IPS-20b (cell line): Measurements from ENCODE around the gene PCDHGA4.
"Not testable (repeated sequence)": the region's sequence is repeated elsewhere in the genome, so short reads cannot be mapped to it uniquely, and the experiment has no call there.

ENCODE experiments used
- H3K27ac ChIP-seq: one replicate; pipeline ENCODE4 v1.5.1; 2013; ENCODE audit warnings: low read length
- H3K27me3 ChIP-seq: 2 replicates; pipeline ENCODE4 v1.6.1; 2013; ENCODE audit warnings: mild to moderate bottlenecking, low read length, inconsistent platforms; ENCODE audit not compliant: insufficient read depth
- H3K36me3 ChIP-seq: 2 replicates; pipeline ENCODE4 v1.6.1; 2013; ENCODE audit warnings: low read depth, mild to moderate bottlenecking, inconsistent platforms, low read length, moderate library complexity; ENCODE audit not compliant: insufficient read depth
- H3K4me1 ChIP-seq: 2 replicates; pipeline ENCODE4 v1.6.1; 2013; ENCODE audit warnings: mild to moderate bottlenecking, control low read depth, inconsistent platforms, low read length, moderate library complexity; ENCODE audit not compliant: insufficient read depth
- H3K4me3 ChIP-seq: 2 replicates; pipeline ENCODE4 v1.5.1; 2013; ENCODE audit warnings: mild to moderate bottlenecking, low read length, inconsistent platforms
- H3K9ac ChIP-seq: 2 replicates; pipeline ENCODE4 v1.6.1; 2013; ENCODE audit warnings: low read depth, mild to moderate bottlenecking, inconsistent platforms, low read length, moderate library complexity
- H3K9me3 ChIP-seq: 2 replicates; pipeline ENCODE4 v1.6.1; 2013; ENCODE audit warnings: mild to moderate bottlenecking, low read depth, low read length, inconsistent platforms; ENCODE audit not compliant: insufficient read depth

Gene PCDHGA4

GRCh38 chr5:141373673-141374317 lies 19.0 kb downstream of the PCDHGA4 start, which contains the start of gene PCDHGA6:
TSS of gene PCDHGA6 (plus strand) at chr5:141373891. CDS start at chr5:141374084, 193 bp downstream.
- peaks cover 74% of the 10 kb centered on the region for H3K9me3 ChIP-seq
- H3K4me3 ChIP-seq: no peak within 1 kb of the TSS
- H3K27ac ChIP-seq: no peak within 1 kb of the TSS
- no peak within 1 kb of the TSS for H3K9ac ChIP-seq
- no peaks in the 10 kb centered on the region for H3K4me1 ChIP-seq
- no peaks in the 10 kb centered on the region for H3K27me3 ChIP-seq
- H3K36me3 ChIP-seq: no peaks in the 10 kb centered on the region

- Histone ChIP-seq H3K9ac (no peak overlapping the region), H3K27ac (no peak overlapping the region), H3K4me1 (no peaks in the 10 kb centered on the region), H3K27me3 (no peaks in the 10 kb centered on the region), H3K9me3 (peaks cover 76% of the 10 kb centered on the region), H3K4me3 (no peak overlapping the region), H3K36me3 (no peaks in the 10 kb centered on the region)
Measured at GRCh38 chr5:141374627-141375026, 19.8 kb downstream of the PCDHGA4 start.

GRCh38 chr5:141375444-141376155 lies 20.8 kb downstream of the PCDHGA4 start:
- H3K4me3 ChIP-seq, H3K9ac ChIP-seq, H3K4me1 ChIP-seq, H3K27ac ChIP-seq, H3K36me3 ChIP-seq, H3K27me3 ChIP-seq: not testable (repeated sequence)
- peaks cover 67% of the 10 kb centered on the region for H3K9me3 ChIP-seq

GRCh38 chr5:141382469-141383294 lies 27.9 kb downstream of the PCDHGA4 start, which contains the start of gene PCDHGA7:
TSS of gene PCDHGA7 (plus strand) at chr5:141382742. CDS start at chr5:141382900, 158 bp downstream.
- H3K4me1 ChIP-seq: no peaks in the 10 kb centered on the region
- H3K9me3 ChIP-seq: peaks cover 54% of the 10 kb centered on the region
- no peak within 1 kb of the TSS for H3K4me3 ChIP-seq
- H3K9ac ChIP-seq: no peak within 1 kb of the TSS
- no peaks in the 10 kb centered on the region for H3K27me3 ChIP-seq
- H3K36me3 ChIP-seq: no peaks in the 10 kb centered on the region
- H3K27ac ChIP-seq: no peak within 1 kb of the TSS

- peaks cover 57% of the 10 kb centered on the region for H3K9me3 ChIP-seq
- no peaks in the 10 kb centered on the region for H3K4me1 ChIP-seq
- H3K36me3 ChIP-seq: no peaks in the 10 kb centered on the region
- no peak overlapping the region for H3K9ac ChIP-seq
- no peaks in the 10 kb centered on the region for H3K27me3 ChIP-seq
- H3K27ac ChIP-seq: no peak overlapping the region
- no peak overlapping the region for H3K4me3 ChIP-seq
Measured at GRCh38 chr5:141383345-141383744, 28.5 kb downstream of the PCDHGA4 start.

GRCh38 chr5:141384471-141385267 lies 29.8 kb downstream of the PCDHGA4 start:
- no peak overlapping the region for H3K9ac ChIP-seq
- H3K27me3 ChIP-seq: no peaks in the 10 kb centered on the region
- H3K27ac ChIP-seq: no peak overlapping the region
- H3K9me3 ChIP-seq: peaks cover 65% of the 10 kb centered on the region
- H3K4me3 ChIP-seq: no peak overlapping the region
- no peaks in the 10 kb centered on the region for H3K4me1 ChIP-seq
- no peaks in the 10 kb centered on the region for H3K36me3 ChIP-seq

- H3K36me3 ChIP-seq, H3K9ac ChIP-seq, H3K27ac ChIP-seq, H3K27me3 ChIP-seq, H3K4me1 ChIP-seq: not testable (repeated sequence)
- H3K9me3 ChIP-seq: peaks cover 74% of the 10 kb centered on the region
- H3K4me3 ChIP-seq: peak within 1 kb of the TSS; percentile 26; the same call in 1 of the 2 replicates
Measured at GRCh38 chr5:141387557-141388311, 32.9 kb downstream of the PCDHGA4 start, which contains the start of gene PCDHGB4. TSS of gene PCDHGB4 (plus strand) at chr5:141387698. CDS start at chr5:141387885, 187 bp downstream.

GRCh38 chr5:141388661-141389060 lies 33.8 kb downstream of the PCDHGA4 start:
- H3K27ac ChIP-seq: no peak overlapping the region
- H3K36me3 ChIP-seq: no peaks in the 10 kb centered on the region
- no peaks in the 10 kb centered on the region for H3K27me3 ChIP-seq
- H3K4me1 ChIP-seq: no peaks in the 10 kb centered on the region
- no peak overlapping the region; the same call in 1 of the 2 replicates for H3K4me3 ChIP-seq
- H3K9me3 ChIP-seq: peaks cover 74% of the 10 kb centered on the region
- no peak overlapping the region for H3K9ac ChIP-seq

- Histone ChIP-seq H3K9ac (no peak overlapping the region), H3K4me1 (no peaks in the 10 kb centered on the region), H3K27ac (no peak overlapping the region), H3K36me3 (no peaks in the 10 kb centered on the region), H3K9me3 (peaks cover 74% of the 10 kb centered on the region), H3K27me3 (no peaks in the 10 kb centered on the region), H3K4me3 (no peak overlapping the region)
Measured at GRCh38 chr5:141389153-141390042, 34.6 kb downstream of the PCDHGA4 start.
